Measurements from ENCODE around the gene DISC1.
A peak's percentile ranks its signal among the peaks of the same experiment; 100 is the strongest.
"Not testable (repeated sequence)": the region's sequence is repeated elsewhere in the genome, so short reads cannot be mapped to it uniquely, and the experiment has no call there.

DISC1 gene

GRCh38 chr1:231705806-231706760 lies 79.5 kb downstream of the DISC1 start:
- no peak for DNase-seq

DNA sequence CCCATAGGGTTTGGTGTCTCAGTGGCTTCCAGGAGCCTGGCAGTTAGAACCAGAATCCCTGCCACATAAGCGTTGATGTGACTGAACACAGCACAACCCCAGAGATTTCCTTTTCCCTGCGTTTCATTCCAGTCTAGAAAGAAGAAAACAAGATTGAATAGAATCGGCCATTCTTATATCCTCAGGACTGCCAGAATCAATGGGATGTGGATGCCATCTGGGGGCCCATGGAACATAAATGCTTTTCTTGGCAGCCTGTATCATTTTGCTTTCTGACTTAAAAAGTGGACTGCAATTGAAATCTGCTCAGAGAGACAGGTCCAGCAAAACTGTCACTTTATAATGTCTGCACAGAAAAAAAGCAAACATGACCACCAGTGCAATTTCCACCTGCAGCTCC lies 80.3 kb downstream of the DISC1 start:
- DNase-seq: no peak

DNA sequence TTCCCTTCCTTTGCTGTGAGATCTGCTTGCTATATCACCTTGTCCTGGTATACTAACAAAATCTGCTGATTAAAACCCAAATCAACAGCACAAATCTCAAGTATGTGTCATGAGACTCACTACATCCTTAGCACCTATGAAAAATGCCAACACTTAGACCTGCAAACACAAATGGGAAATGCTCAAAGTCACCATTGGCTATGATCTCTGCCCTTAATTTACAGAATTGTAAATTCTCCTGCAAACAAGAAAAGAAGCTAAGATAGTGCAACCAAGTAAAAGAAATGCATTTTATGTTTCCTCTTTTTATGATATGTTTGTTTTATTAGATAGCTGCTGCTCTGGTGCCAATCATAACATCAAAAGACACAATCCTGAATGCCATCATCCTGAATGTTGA lies 80.8 kb downstream of the DISC1 start:
- DNase-seq: no peak

GRCh38 chr1:231708394-231708793 lies 81.8 kb downstream of the DISC1 start:
- no peak for DNase-seq

GRCh38 chr1:231714440-231714839 lies 87.8 kb downstream of the DISC1 start:
- no peak for DNase-seq

DNA sequence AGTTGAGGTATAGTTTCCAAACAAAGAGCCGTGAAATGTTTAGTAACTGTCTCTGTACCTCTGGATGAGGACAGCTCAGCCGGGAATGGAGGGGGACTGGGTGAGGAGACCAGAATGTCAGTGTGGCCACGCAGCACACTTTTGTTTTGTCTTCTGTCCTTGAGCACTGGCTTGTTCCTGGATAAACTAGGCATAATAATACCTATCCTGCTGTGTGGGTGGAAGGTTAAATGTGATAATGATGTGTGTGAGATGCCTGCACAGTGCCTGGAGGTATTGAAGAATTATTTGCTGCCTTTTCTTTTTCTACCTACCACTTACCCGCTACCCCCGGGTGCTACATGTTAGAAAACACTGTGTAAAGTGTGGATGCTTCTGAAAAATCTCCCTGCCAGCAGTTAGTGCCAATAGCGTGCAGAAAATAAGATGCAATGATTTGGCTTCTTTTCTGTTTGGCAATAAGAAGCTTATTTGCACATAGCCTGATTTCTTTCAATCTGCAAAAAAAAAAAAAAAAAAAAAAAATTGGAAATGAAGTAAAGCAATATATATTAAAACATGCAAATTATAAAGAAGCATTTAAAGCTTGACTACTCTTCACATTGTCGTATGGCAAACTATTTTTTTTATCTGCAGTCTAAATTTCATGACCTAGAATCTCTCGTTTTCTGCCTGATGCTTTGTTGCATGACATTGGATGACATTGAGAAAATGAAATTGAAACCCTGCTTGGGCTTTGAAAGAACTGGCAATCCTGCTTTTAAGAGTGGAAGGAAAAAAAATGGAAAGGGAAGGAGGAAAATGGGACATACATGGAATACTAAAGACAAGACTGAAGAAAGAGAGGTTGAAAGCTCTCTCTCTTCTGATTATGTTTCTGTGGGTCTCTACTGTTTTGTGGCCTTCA lies 89.5 kb downstream of the DISC1 start:
- DNase-seq: no peak

DNA sequence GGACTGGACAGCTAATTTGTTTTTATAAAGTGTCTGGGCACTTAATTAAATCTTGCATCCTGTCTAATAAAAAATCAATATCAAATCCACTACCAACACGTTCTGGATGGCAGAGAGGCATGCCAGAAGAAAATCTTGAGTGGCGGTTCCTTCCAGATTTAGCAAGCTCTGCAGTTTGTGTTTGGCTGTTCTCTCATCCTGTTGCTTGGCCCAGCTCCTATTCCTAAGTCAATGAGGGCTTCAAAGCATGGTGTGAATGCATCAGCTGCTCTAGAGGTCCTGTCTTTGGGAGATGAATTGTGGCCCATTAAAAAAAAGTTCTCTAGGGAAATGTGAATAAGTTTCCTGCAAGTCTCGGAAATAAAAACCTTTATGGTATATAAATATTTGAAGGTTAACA lies 90.3 kb downstream of the DISC1 start:
- DNase-seq: no peak

- DNase-seq: no peak
Measured at GRCh38 chr1:231719485-231720183, 93.0 kb downstream of the DISC1 start.

GRCh38 chr1:231720652-231721325 lies 94.2 kb downstream of the DISC1 start:
- no peak for DNase-seq

DNA sequence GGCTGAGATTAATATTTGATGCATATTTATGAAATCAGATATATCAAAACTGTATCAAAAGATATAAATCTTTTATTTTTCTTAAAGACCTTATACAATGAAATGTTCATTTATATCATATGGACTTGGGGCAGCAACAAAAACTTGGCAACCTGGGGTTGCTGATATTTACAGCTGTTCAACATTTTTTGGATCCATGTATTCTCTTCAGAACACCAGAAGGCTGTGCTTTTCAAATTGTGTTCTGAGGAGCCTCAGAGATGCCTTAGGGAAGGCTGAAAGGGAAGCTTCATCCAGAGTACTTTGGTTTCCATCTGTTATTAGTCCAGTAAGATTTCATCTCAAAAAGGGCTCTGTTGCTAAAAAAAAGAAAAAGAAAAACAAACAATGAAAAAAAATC lies 94.8 kb downstream of the DISC1 start:
- DNase-seq: no peak

DNA sequence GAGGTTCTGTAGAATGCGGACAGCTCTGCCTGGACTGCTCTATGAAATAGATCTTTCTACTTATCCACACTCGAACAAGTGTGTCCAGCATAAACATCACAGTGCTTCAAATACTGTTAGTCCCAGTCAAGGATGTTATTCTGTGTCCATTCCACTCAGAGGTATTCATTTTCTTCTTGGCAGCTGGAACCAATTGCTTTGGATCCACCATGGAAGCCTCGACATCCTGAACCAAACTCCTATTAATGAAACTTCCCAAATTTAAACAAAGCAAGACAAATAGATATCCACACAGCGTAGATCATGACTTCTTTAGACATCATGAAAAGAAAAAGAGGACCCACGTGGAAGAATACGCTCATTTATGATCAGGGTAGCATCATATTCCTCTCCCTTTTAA lies 95.8 kb downstream of the DISC1 start:
- no peak for DNase-seq

DNA sequence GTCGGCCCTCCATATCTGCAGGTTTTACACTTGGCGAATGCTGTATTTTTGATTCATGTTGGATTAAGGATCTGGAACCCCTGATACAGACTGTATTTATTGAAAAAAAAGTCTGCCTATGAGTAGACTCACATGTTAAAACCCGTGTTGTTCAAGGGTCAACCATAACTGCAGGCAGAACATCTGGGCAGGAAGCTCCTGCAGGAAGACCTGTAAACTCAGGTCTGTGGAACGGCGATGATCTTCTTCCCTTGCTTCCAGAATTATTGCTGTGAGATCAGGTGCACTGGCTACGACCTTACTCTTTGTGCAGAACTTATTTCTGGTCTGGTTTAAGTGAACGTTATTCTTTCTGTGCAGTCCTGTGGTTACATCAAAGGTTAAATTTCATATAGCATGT lies 96.6 kb downstream of the DISC1 start:
- DNase-seq: no peak

GRCh38 chr1:231724041-231724440 lies 97.5 kb downstream of the DISC1 start:
- no peak for DNase-seq

DNA sequence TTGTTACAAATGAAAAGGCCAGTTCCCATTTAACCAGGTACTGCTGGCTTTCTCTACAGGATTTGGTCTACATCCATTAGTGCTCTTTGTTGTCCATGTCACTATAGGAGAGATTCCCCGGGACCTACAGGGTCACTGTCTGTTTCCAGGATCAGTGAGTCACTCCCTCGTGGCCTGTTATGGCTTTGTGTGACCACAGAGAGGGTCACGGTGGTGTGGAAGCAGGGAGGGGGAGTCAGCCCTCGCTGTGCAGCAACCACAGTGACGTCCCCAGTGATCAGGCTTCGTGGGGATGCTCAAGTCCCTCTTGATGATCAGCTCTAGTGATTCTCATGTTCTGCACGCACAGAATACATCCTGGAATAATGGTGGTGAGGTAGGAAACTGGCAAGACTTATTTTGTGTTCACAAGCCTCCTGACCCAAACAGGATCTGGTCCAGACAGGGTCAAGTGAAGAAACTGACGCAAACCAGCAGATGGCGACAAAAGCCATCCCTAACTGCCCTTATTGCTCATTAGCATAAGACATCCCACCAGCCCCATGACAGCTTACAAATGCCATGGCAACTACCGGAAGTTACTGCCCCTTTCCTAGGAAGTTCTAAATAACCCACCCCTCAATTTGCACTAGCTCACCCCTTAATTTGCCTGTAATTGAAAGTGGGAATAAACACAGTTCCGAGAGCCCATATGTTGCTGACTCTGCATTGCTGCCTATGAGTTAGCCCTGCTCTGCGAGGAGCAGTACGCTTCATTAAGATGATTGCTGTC lies 98.5 kb downstream of the DISC1 start:
- DNase-seq: peak in 1 of 2 donors; percentile 31

- no peak for DNase-seq
Measured at GRCh38 chr1:231727171-231727570, 100.6 kb downstream of the DISC1 start.

GRCh38 chr1:231728987-231729386 lies 102.4 kb downstream of the DISC1 start:
- DNase-seq: not testable (repeated sequence)

DNA sequence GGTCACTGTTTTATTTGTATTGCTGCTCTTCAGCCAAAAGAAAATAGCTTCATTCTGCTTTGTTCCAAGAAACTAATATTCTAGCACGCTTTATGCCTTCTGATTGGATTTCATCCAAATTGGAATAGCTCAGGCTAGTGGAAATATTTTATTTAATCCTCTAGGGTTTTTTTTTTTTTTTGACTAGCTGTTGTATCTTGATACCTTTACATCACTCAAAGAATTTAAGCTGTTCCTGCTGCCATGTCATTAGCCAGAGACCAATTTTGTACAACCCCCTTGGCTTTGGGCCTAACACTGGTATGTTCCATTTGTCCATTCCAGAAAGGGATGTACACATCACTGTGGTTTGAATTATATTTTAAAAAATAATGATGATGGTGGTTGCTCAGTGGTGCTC lies 103.0 kb downstream of the DISC1 start:
- no peak for DNase-seq

- DNase-seq: no peak
Measured at GRCh38 chr1:231731268-231731667, 104.7 kb downstream of the DISC1 start.

DNA sequence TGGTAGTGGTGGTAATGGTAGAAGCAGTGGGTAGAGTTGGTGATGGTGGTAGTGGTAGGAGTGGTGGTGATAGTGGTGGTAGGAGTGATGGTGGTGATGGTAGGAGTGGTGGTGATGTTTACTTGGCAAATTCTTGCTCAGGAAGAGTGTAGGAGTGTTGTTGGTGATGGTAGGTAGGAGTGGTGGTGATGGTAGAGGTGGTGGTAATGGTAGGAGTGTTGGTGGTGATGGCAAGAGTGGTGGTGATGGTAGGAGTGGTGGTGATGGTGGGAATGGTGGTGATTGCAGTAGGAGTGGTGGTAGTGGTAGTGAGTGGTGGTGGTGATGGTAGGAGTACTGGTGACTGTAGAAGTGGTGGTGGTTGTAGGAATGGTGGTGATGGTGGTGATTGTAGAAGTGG lies 106.5 kb downstream of the DISC1 start:
- DNase-seq: no peak

DNA sequence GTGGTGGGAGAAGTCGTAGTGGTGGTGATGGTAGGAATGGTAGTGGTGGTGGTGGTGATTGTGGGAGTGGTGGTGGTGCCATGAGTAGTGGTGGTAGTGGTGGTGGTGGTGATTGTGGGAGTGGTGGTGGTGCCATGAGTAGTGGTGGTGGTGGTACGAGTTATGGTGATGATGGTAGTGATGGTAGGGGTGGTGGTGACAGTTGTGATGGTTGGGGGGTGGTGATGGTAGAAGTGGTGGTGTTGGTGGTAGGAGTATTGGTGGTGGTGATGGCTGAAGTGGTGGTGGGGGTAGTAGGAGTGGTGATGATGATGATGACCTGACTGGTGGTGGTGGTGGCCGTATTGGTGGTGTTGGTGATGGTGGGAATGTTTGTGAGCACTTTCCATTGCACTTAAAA lies 107.1 kb downstream of the DISC1 start:
- no peak for DNase-seq

DNA sequence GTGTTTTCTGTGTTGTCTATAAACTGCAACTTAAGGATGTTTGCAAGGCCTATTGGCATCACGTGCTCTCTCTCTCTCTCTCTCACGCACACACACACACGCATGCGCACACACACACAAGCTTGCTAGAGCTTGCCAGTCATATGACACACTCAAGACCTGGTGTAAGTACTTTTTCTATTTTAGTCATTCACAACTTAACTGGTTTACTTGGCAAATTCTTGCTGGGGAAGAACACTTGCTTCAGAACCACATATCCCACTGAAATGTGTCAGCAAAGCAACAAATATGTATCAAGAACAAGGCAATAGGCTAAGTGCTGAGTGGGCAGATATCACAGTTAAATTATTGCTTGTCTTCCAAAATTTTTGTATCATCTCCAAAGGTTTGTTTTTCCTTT lies 107.8 kb downstream of the DISC1 start:
- no peak for DNase-seq

- no peak for DNase-seq
Measured at GRCh38 chr1:231735411-231735810, 108.8 kb downstream of the DISC1 start.
